Measurements from ENCODE around the gene TSPAN31.

Gene TSPAN31

DNA sequence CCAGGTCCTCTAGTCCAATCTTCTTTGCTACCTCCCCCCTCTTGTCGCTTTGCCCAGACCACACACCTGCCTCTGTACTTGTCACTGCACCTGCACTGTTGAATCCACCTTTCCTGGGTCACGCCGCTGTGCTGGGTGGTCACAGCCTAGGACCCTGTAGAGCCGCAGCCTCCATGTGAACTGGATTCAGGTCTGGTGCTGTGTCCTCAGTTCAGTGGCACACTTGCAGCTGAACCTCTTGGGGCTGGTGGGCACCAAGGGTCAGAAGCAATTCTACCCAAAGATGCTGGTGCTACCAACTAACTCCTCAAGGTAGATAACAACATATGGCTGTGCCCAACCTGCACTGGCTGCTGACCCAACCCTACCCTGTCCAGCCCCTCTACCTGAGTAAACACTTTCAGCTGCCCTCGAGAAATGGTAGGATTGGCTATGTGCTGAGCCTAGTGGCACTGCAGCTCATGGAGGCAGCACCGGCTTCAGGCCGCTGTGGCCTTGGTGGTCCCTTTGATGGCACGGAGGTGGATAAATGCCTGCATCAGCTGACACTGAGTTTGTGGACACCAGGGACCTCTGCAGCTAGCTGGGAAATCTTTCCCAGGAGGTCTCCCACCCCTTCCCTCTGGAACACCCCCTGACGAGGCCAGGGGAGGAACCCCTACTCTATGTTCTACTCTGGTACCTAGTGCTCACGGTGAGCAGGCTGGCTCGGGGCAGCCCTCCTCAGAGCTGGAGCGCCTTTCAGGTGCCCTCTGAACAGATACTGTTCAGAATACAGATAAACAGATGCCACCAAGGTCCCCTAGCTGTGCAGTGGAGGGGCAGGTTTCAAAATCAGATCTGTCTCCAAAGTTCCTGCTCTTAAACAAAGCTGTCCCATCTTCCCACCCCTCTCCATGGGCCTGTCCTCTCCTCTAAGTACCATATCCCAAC is 20.6 kb upstream of the TSPAN31 start:
- Histone ChIP-seq H3K27me3 (ENCODE audit: low read depth, low read length) (no peaks in the 10 kb centered on the region), H3K27ac (ENCODE audit: low read length) (no peak overlapping the region), H3K9me3 (ENCODE audit: control insufficient read depth in 1 of 2, low read length in 2 of 2) (no peaks in the 10 kb centered on the region), H3K36me3 (ENCODE audit: control insufficient read depth in 1 of 2, insufficient read depth in 2 of 2, low read length in 2 of 2) (peaks cover 24 to 28% of the 10 kb centered on the region in 2 donors), H3K4me3 (ENCODE audit: low read depth in 1 of 2, low read length in 2 of 2) (no peak overlapping the region), H3K4me1 (ENCODE audit: control insufficient read depth in 1 of 2, insufficient read depth in 2 of 2, low read length in 2 of 2) (peaks cover 0 to 14% of the 10 kb centered on the region in 2 donors)

DNA sequence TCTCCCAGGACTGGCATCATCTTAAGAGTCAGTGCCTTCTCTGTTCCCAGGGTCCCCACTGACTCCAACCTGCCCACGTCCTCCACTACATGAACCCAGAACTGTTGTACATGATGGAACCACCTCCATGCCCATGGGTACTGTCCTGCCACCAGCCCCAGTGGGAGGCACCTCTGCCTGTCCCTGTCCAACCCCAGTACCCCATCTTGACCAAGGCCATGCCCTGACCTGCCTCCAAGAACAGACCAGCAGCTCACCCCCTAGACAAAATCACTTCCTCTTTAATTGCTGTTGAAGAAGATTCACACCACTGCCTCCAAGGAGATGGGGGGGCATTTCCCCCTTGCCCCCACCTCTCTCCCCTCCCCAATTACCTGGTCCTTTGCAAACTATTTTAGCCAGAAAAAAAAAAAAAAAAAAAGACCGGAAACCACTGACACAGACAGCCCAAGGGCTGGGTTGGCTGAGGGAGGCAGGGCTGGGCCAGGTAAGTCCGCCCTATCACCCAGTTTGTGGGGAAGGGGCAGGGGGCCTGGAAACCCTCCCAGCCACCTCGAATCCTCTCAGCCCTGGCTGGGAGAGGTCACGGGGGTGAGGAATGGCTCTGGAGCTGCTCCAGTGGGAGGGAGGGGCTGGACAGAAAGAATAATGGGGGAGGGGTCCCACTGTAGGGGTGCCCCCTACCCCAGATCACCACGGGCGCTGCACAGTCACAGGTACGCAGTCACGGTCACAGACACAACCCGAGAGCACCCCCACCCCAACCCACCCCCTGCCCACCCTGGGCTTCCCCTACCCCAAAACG is 19.7 kb upstream of the TSPAN31 start:
- no peak overlapping the region for H3K27ac ChIP-seq (ENCODE audit: low read length)
- H3K27me3 ChIP-seq (ENCODE audit: low read depth, low read length) = no peaks in the 10 kb centered on the region
- H3K9me3 ChIP-seq (ENCODE audit: control insufficient read depth in 1 of 2, low read length in 2 of 2) = no peaks in the 10 kb centered on the region
- H3K4me3 ChIP-seq (ENCODE audit: low read depth in 1 of 2, low read length in 2 of 2) = no peak overlapping the region
- peaks cover 0 to 14% of the 10 kb centered on the region in 2 donors for H3K4me1 ChIP-seq (ENCODE audit: control insufficient read depth in 1 of 2, insufficient read depth in 2 of 2, low read length in 2 of 2)
- peaks cover 16 to 19% of the 10 kb centered on the region in 2 donors for H3K36me3 ChIP-seq (ENCODE audit: control insufficient read depth in 1 of 2, insufficient read depth in 2 of 2, low read length in 2 of 2)

DNA sequence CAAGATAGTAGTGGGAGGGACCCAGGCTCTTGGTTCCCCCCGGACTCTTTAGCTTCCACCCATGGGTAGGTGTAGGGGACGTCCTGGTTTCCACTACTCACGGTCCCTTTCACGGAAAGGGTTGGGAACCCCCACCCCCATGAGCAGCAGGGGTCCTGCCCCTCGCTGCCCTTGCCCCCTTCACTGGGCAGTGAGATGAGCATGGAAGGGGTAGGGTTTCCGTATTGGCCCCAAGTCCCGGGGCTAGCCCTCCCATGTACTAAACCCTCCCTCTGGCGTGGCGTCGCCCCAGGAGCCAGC is 19.0 kb upstream of the TSPAN31 start:
- H3K27me3 ChIP-seq (ENCODE audit: low read depth, low read length) = no peaks in the 10 kb centered on the region
- H3K9me3 ChIP-seq (ENCODE audit: control insufficient read depth in 1 of 2, low read length in 2 of 2) = no peaks in the 10 kb centered on the region
- peaks cover 0 to 14% of the 10 kb centered on the region in 2 donors for H3K4me1 ChIP-seq (ENCODE audit: control insufficient read depth in 1 of 2, insufficient read depth in 2 of 2, low read length in 2 of 2)
- peaks cover 9 to 13% of the 10 kb centered on the region in 2 donors for H3K36me3 ChIP-seq (ENCODE audit: control insufficient read depth in 1 of 2, insufficient read depth in 2 of 2, low read length in 2 of 2)
- no peak overlapping the region for H3K27ac ChIP-seq (ENCODE audit: low read length)
- peak overlapping the region in 1 of 2 donors; percentile 78 for H3K4me3 ChIP-seq (ENCODE audit: low read depth in 1 of 2, low read length in 2 of 2)

DNA sequence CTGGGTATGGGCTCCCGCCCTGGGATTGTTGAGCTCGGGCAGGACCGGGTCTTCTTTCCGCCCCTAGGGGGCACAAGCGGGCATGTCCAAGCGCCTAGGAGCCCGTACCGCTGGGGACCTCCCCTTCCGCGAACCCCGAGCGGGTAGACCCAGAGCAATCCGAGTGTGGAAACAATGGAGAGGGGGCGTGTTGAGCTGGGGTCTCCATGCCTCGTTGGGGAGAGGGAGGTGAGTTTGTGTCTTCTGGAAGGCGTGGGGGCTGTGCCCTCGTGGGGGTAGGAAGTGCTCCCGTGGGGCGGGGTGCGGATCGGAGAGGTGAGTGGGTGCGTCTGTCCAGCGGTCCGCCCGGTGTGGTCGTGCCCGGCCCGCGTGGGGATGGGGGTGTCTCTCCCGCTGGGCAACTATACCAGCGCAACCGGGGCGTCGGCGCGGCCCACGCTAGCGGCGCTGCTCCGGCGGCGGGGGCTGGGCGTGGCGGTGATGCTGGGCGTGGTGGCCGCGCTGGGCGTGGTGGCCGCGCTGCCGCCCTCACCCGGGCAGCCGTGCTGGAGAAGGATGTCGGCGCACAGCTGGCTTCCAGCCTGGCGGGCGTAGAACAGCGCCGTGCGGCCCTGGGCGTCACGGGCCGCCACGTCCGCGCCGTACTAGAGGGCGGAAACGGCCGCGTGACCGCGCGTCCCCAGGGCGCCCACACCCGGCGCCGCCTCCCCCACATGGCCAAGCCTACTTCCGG is 18.5 kb upstream of the TSPAN31 start:
- peaks cover 5 to 7% of the 10 kb centered on the region in 2 donors for H3K36me3 ChIP-seq (ENCODE audit: control insufficient read depth in 1 of 2, insufficient read depth in 2 of 2, low read length in 2 of 2)
- H3K4me3 ChIP-seq (ENCODE audit: low read depth in 1 of 2, low read length in 2 of 2) = peak overlapping the region; percentile 69 to 78
- no peaks in the 10 kb centered on the region for H3K9me3 ChIP-seq (ENCODE audit: control insufficient read depth in 1 of 2, low read length in 2 of 2)
- no peak overlapping the region for H3K27ac ChIP-seq (ENCODE audit: low read length)
- H3K4me1 ChIP-seq (ENCODE audit: control insufficient read depth in 1 of 2, insufficient read depth in 2 of 2, low read length in 2 of 2) = peaks cover 0 to 14% of the 10 kb centered on the region in 2 donors
- H3K27me3 ChIP-seq (ENCODE audit: low read depth, low read length) = no peaks in the 10 kb centered on the region

DNA sequence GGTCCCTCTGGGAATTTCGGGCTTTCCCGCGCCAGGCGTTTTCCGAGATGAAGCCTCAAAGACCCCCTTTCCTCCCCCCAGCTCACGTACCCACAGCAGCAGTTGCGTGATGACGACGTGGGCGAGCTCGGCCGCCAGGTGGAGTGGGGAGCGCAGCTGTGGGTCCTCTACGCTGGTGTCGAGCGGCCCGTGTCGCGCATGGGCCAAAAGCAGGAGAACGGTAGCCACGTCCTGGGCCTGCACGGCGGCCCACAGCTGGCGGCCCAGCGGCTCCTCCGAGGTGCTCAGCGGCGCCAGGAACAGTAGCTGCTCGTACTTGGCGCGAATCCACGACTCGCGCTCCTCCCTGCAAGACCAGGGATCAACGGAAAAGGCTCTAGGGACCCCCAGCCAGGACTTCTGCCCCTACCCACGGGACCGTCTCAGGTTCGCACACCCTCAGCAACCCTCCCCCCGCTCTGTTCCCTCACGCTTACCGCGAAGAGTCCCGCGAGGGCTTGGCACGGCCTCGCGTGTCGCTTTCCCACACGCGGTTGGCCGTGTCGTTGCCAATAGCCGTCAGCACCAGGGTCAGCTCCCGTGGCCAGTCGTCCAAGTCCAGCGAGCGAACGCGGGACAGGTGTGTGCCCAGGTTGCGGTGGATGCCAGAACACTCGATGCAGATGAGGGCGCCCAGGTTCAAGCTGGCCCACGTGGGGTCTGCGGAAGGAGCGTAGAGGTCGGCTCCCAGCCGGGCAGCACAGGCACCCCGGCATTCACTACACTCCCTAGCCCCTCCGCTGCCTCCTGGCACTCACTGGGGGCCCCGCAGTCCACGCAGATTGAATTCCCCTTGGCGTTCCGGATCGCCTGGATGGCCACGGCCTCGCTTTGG is 17.7 kb upstream of the TSPAN31 start:
- Histone ChIP-seq H3K9me3 (ENCODE audit: control insufficient read depth in 1 of 2, low read length in 2 of 2) (no peaks in the 10 kb centered on the region), H3K27me3 (ENCODE audit: low read depth, low read length) (no peaks in the 10 kb centered on the region), H3K36me3 (ENCODE audit: control insufficient read depth in 1 of 2, insufficient read depth in 2 of 2, low read length in 2 of 2) (no peaks in the 10 kb centered on the region), H3K4me3 (ENCODE audit: low read depth in 1 of 2, low read length in 2 of 2) (peak overlapping the region; percentile 39 to 78), H3K4me1 (ENCODE audit: control insufficient read depth in 1 of 2, insufficient read depth in 2 of 2, low read length in 2 of 2) (peaks cover 0 to 14% of the 10 kb centered on the region in 2 donors), H3K27ac (ENCODE audit: low read length) (no peak overlapping the region)

DNA sequence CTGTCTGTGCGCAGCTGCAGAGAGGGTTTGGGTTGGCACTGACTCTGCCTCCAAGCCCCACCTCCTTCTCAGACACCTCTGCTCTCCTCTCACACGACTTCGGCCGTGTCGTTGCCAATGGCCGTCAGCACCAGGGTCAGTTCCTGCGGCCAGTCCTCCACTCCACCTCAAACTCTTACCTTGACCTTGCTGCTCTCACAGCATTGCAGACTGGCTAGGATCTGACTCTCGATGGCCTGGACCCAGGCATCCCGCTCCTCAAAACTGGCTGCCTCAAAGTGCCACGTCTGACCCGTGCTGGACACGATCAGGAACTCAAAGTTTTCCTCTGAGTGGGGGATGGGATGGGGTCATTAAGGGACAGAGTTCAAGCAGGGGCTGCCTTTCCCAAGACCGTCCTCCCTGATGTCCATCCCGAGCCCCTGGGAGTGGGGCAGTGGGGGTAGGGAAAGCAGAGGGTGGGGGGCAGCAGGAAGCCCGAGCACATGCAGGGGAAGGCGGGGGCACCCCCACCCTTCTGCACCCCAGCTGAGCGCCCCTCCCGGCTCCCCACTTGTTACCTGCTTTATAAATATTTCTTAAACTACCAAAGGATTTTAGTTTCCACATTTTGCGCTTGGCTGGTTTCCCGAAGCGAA is 17.0 kb upstream of the TSPAN31 start:
- no peak overlapping the region for H3K4me3 ChIP-seq (ENCODE audit: low read depth in 1 of 2, low read length in 2 of 2)
- H3K27me3 ChIP-seq (ENCODE audit: low read depth, low read length) = no peaks in the 10 kb centered on the region
- H3K27ac ChIP-seq (ENCODE audit: low read length) = no peak overlapping the region
- peaks cover 0 to 14% of the 10 kb centered on the region in 2 donors for H3K4me1 ChIP-seq (ENCODE audit: control insufficient read depth in 1 of 2, insufficient read depth in 2 of 2, low read length in 2 of 2)
- H3K9me3 ChIP-seq (ENCODE audit: control insufficient read depth in 1 of 2, low read length in 2 of 2) = no peaks in the 10 kb centered on the region
- H3K36me3 ChIP-seq (ENCODE audit: control insufficient read depth in 1 of 2, insufficient read depth in 2 of 2, low read length in 2 of 2) = no peaks in the 10 kb centered on the region

DNA sequence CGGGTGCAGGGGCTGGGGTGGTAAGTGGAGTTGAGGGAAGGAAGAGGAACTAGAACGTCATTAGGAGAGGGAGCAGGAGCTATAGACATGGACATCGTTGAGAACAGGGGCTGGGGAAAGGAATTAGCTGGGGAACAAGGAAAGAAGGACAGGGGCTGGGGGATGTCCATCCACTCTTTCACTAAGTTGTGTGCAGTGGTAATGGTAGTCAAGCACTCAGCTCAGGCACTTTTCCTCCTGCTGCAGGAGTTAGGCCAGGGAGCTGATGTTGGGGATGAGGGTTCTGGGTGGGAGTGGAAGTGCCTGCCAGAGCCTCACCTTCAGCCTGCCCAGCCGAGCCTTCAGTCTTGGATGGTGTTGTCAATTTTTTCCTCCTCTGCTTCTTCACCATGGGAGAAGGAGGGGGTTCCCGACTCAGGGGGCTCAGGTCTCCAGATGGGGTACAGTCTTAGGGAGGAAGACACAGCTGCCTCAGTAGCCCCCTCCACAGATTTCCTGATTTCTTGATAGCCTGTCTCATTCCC is 15.5 kb upstream of the TSPAN31 start:
- peaks cover 0 to 14% of the 10 kb centered on the region in 2 donors for H3K4me1 ChIP-seq (ENCODE audit: control insufficient read depth in 1 of 2, insufficient read depth in 2 of 2, low read length in 2 of 2)
- H3K9me3 ChIP-seq (ENCODE audit: control insufficient read depth in 1 of 2, low read length in 2 of 2) = no peaks in the 10 kb centered on the region
- H3K36me3 ChIP-seq (ENCODE audit: control insufficient read depth in 1 of 2, insufficient read depth in 2 of 2, low read length in 2 of 2) = no peaks in the 10 kb centered on the region
- peaks cover 5% of the 10 kb centered on the region for H3K27me3 ChIP-seq (ENCODE audit: low read depth, low read length)
- H3K27ac ChIP-seq (ENCODE audit: low read length) = no peak overlapping the region
- no peak overlapping the region for H3K4me3 ChIP-seq (ENCODE audit: low read depth in 1 of 2, low read length in 2 of 2)

DNA sequence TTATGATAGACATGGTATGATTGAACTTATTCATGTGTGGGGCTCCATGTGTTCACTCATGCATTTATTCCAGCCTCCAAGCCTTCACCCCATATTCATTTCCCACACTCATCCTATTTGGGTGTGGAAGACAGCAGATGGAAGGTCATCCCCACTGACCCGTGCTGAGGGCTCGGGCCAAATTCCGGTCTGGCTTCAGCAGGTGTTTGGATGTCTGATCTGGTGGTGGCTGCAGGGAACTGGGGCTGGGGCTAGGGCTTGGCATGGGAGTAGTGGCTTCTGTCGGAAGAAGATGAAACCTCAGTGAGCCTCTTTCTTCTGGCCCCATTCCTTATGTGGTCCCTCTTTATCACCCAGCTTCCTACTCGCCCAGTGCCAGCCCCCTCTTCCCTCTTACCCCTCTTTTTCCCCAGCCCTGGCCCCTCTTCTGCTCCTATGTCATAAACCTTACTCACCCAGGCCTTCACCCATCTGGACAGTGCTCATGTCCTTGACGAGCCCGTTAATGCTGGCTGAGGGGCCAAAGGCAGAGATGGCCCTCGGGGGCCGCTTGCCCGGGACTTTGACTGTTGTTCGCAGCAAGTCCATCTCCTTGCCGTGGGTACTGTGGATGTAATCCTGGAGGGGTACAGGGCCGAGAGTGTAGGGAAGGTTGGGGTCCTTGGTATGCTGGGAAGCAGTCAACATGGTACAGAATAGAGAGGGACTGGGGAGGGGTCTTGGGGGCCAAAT is 14.3 kb upstream of the TSPAN31 start:
- Histone ChIP-seq H3K4me1 (ENCODE audit: control insufficient read depth in 1 of 2, insufficient read depth in 2 of 2, low read length in 2 of 2) (peaks cover 0 to 17% of the 10 kb centered on the region in 2 donors), H3K9me3 (ENCODE audit: control insufficient read depth in 1 of 2, low read length in 2 of 2) (no peaks in the 10 kb centered on the region), H3K36me3 (ENCODE audit: control insufficient read depth in 1 of 2, insufficient read depth in 2 of 2, low read length in 2 of 2) (no peaks in the 10 kb centered on the region), H3K27ac (ENCODE audit: low read length) (no peak overlapping the region), H3K4me3 (ENCODE audit: low read depth in 1 of 2, low read length in 2 of 2) (no peak overlapping the region), H3K27me3 (ENCODE audit: low read depth, low read length) (peaks cover 8% of the 10 kb centered on the region)

DNA sequence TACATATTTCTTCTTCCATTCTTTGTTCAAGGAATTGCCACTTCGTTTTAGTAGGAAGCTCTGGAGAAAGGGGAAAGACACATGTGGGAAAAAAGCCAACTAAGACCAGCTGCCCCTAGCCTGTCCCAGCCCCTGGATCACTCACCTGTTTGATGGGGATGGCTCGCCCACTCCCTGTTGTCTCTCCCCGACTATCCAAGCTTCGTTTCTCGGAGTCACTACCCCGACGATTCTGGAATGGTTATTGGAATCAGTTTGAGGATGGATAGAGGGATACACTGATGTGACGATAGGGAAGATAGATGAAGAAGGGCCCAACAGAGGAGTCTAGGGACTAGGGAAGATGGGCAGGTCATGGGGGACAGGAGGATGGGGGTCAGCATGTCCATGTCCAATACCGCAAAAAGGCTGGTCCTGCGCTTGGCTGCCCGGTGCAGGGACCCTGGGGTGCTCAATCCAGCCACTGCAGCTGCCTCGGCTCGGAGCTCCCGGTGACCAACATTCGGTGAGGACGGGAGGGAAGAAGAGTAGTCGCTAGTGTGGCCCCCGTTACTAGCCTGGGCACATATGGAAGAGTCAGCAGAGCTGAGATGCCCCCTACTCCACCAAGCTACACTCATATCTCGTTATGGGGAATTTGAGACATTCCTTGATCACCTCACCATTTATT is 13.3 kb upstream of the TSPAN31 start:
- H3K4me1 ChIP-seq (ENCODE audit: control insufficient read depth in 1 of 2, insufficient read depth in 2 of 2, low read length in 2 of 2) = peaks cover 0 to 20% of the 10 kb centered on the region in 2 donors
- no peak overlapping the region for H3K4me3 ChIP-seq (ENCODE audit: low read depth in 1 of 2, low read length in 2 of 2)
- H3K27ac ChIP-seq (ENCODE audit: low read length) = no peak overlapping the region
- no peaks in the 10 kb centered on the region for H3K36me3 ChIP-seq (ENCODE audit: control insufficient read depth in 1 of 2, insufficient read depth in 2 of 2, low read length in 2 of 2)
- no peaks in the 10 kb centered on the region for H3K9me3 ChIP-seq (ENCODE audit: control insufficient read depth in 1 of 2, low read length in 2 of 2)
- H3K27me3 ChIP-seq (ENCODE audit: low read depth, low read length) = peaks cover 17% of the 10 kb centered on the region
